Measurements from ENCODE around the gene LOC128125822.

DNA sequence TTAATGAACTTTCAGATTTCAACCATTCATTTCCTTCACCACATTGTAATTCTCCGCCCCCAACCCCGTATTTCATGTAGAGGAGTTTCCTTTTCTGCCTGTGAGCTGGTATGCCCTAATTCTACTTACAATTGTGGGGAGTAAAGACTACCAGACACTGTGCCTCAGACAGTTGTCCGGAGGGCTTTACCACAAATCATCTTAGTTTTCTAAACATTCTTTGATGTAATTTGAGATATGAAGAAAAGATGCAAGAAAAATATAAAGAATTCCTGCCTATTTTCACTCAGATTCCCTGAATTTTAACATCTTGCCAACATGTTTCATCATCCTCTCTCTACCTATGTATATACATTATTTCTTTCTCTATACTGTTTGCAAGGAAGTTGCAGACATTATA lies 28.3 kb upstream of the LOC128125822 start:
- TF ChIP-seq YY1 (IDR thresholded peaks at IDR 0.05; ENCODE audit: insufficient read depth, insufficient read length) (no peak), SUZ12 (IDR thresholded peaks at IDR 0.05; ENCODE audit: extremely low read depth, insufficient read depth, insufficient read length) (no peak)
